Adrenal gland (tissue), 5 donors: Measurements from ENCODE around the gene CCDC74B.

Experiments used
- CTCF ChIP-seq, 6 experiments: fragments of 450-650 bp in 4 of 6; fragments of 200-600 bp in 2 of 6; sonication (generic) in 1 of 6; IDR thresholded peaks; 1 replicate in 5 of 6; 2 replicates in 1 of 6; pipeline versions ENCODE4 v1.5.1 to v1.8.0; 2016 to 2021; ENCODE audit warnings: antibody characterized with exemption in 6 of 6, mild to moderate bottlenecking in 2 of 6, moderate library complexity in 1 of 6
- POLR2A ChIP-seq, 2 donors: fragments of 450-650 bp; IDR thresholded peaks; one replicate each; pipeline ENCODE4 v1.6.1; 2017; ENCODE audit warnings: antibody characterized with exemption in 2 of 2, mild to moderate bottlenecking in 2 of 2, moderate library complexity in 1 of 2
- donor health status: DM: no; HTN: no; CAD: no.

DNA sequence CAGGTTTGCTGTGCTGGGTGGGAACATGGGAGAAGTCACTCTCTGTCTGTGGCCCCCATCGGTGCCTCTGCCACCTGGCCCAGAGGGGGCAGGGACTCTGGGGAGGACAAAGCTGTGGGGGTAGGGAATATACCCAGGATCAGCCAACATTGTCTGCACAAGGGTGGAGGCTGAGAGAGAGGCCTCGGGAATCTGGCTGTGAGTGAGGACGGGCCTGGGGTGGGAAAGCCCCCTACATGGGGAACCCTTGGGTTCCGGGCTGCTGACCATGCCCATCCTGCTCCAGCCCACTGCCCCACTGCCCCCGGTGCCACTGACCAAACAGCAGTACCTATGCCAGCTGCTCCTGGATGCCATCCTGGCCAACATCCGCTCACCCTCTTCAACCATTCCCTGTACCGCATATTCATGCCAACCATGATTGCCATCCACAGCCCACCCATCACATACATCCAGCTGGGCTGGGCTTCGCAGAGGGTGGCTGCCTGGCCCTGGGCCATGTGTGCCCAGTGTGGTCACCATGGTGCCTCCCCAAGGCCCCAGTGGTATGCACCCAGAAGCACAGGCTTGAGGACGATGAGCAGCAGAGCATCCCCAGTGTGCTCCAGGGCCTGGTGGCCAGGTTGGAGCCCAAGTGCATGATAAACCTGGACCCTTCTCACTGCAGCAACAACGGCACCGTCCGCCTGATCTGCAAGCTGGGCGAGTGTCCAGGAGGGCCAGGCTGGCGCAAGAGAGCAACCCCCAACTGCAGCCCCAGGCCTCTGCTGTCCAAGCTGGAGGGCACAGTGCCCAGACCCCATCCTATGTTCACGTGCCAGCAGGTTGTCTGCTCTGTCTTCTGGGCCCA lies 9.0 kb downstream of the CCDC74B start:
- no peak for TF ChIP-seq POLR2A (IDR thresholded peaks at IDR 0.05)
- no peak for TF ChIP-seq CTCF (IDR thresholded peaks at IDR 0.05)
